A549 (cell line): ENCODE measurements around the gene SRCIN1.

ENCODE experiments used
- CTCF ChIP-seq: fragments of >200 bp; sonication (Bioruptor Twin); formaldehyde crosslinking; IDR thresholded peaks from 3 replicates; pipeline ENCODE4 v1.5.1; 2016
- FOSL2 ChIP-seq, 2 experiments: fragments of 450-650 bp in 1 of 2; fragments of >200 bp in 1 of 2; sonication (Bioruptor Twin) in 1 of 2; formaldehyde crosslinking; IDR thresholded peaks; 2 replicates each; pipeline versions ENCODE4 v1.5.0 to v1.6.1; 2016 to 2020; ENCODE audit warnings: mild to moderate bottlenecking in 1 of 2, moderate library complexity in 1 of 2
- JUN ChIP-seq, 2 experiments: fragments of >200 bp; sonication (Bioruptor Twin); formaldehyde crosslinking; IDR thresholded peaks; 2 replicates in 1 of 2; 3 replicates in 1 of 2; pipeline ENCODE4 v1.6.1; 2016 to 2017
- MAX ChIP-seq: IDR thresholded peaks from 2 replicates; pipeline ENCODE4 v1.6.1; 2012
- MAZ ChIP-seq: fragments of 150-350 bp; IDR thresholded peaks from 2 replicates; pipeline ENCODE4 v1.6.1; 2014; ENCODE audit warnings: antibody characterized with exemption, low read depth, low read length, borderline replicate concordance
- POLR2A ChIP-seq: IDR thresholded peaks from 2 replicates; pipeline ENCODE4 v1.6.1; 2012; ENCODE audit warnings: mild to moderate bottlenecking, low read length
- RAD21 ChIP-seq, 2 experiments: fragments of >200 bp in 1 of 2; sonication (Bioruptor Twin) in 1 of 2; formaldehyde crosslinking in 1 of 2; IDR thresholded peaks in 1 of 2; conservative IDR thresholded peaks in 1 of 2; 2 replicates in 1 of 2; 3 replicates in 1 of 2; pipeline ENCODE4 v1.6.1; 2012 to 2018; ENCODE audit warnings: inconsistent platforms in 1 of 2
- TF ChIP-seq, protein P1 (sequence below): fragments of 450-650 bp; IDR thresholded peaks from 2 replicates; pipeline ENCODE4 v1.6.1; 2014; ENCODE audit warnings: antibody characterized with exemption
- TF ChIP-seq, protein P2 (sequence below): IDR thresholded peaks from 2 replicates; pipeline ENCODE4 v1.6.1; 2012; ENCODE audit warnings: low read depth, borderline replicate concordance

GRCh38 chr17:38611872-38612376, 6.2 kb upstream of the SRCIN1 start:
- no peak for TF ChIP-seq CTCF
- TF ChIP-seq MAZ: no peak
- TF ChIP-seq, protein P1, sequence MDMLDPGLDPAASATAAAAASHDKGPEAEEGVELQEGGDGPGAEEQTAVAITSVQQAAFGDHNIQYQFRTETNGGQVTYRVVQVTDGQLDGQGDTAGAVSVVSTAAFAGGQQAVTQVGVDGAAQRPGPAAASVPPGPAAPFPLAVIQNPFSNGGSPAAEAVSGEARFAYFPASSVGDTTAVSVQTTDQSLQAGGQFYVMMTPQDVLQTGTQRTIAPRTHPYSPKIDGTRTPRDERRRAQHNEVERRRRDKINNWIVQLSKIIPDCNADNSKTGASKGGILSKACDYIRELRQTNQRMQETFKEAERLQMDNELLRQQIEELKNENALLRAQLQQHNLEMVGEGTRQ: no peak
- no peak for TF ChIP-seq FOSL2 (IDR thresholded peaks at IDR 0.05)
- no peak for TF ChIP-seq FOSL2 (CRISPR knock-in tag; IDR thresholded peaks at IDR 0.05)
- TF ChIP-seq POLR2A: no peak
- TF ChIP-seq RAD21 (conservative IDR thresholded peaks at IDR 0.05 in 1 of 2, IDR thresholded peaks at IDR 0.05 in 1 of 2): no peak
- TF ChIP-seq, protein P2, sequence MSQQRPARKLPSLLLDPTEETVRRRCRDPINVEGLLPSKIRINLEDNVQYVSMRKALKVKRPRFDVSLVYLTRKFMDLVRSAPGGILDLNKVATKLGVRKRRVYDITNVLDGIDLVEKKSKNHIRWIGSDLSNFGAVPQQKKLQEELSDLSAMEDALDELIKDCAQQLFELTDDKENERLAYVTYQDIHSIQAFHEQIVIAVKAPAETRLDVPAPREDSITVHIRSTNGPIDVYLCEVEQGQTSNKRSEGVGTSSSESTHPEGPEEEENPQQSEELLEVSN: no peak
- TF ChIP-seq MAX: no peak
- TF ChIP-seq JUN (IDR thresholded peaks at IDR 0.05): no peak
